Measurements from ENCODE around the gene GALNT12.

- TF ChIP-seq CTCF (IDR thresholded peaks at IDR 0.05), result no peak
- TF ChIP-seq POLR2A (IDR thresholded peaks at IDR 0.05), result no peak
- TF ChIP-seq POLR2AphosphoS5 (IDR thresholded peaks at IDR 0.05), result no peak
- no peak for TF ChIP-seq EP300 (IDR thresholded peaks at IDR 0.05)
Measured at GRCh38 chr9:98879963-98880310, 72.5 kb downstream of the GALNT12 start.
